Effector memory CD4-positive, alpha-beta T cell (primary cell): ENCODE results near the gene MFGE8.

Experiments used
- DNase-seq, 3 donors: peaks; one replicate each; pipeline ENCODE4 v3.0.0-alpha.2; 2020
- H3K27ac ChIP-seq: 2 replicates; pipeline ENCODE4 v1.7.0; 2013; ENCODE audit warnings: mild to moderate bottlenecking, low read length, moderate library complexity; ENCODE audit not compliant: insufficient read depth, poor library complexity, severe bottlenecking
- H3K27me3 ChIP-seq: replicated peaks from 2 replicates; pipeline ENCODE4 v1.7.0; 2013; ENCODE audit warnings: mild to moderate bottlenecking, low read length; ENCODE audit not compliant: insufficient read depth, control insufficient read depth, poor library complexity, severe bottlenecking
- H3K36me3 ChIP-seq: 2 replicates; pipeline ENCODE4 v1.7.0; 2013; ENCODE audit warnings: mild to moderate bottlenecking, low read length, moderate library complexity; ENCODE audit not compliant: control insufficient read depth, insufficient read depth
- H3K4me1 ChIP-seq: 2 replicates; pipeline ENCODE4 v1.7.0; 2013; ENCODE audit warnings: low read length, mild to moderate bottlenecking; ENCODE audit not compliant: control insufficient read depth, insufficient read depth, poor library complexity, severe bottlenecking
- H3K4me3 ChIP-seq: 2 replicates; pipeline ENCODE4 v1.7.0; 2013; ENCODE audit warnings: low read length, low read depth, mild to moderate bottlenecking; ENCODE audit not compliant: insufficient read depth, poor library complexity, severe bottlenecking
- H3K9me3 ChIP-seq: 2 replicates; pipeline ENCODE4 v1.7.0; 2013; ENCODE audit warnings: mild to moderate bottlenecking, low read length, moderate library complexity; ENCODE audit not compliant: control insufficient read depth

Gene MFGE8

GRCh38 chr15:88900982-88901418, 12.2 kb downstream of the MFGE8 start:
- Histone ChIP-seq H3K27me3 (no peaks in the 10 kb centered on the region), H3K4me3 (no peak overlapping the region), H3K4me1 (peaks cover 44% of the 10 kb centered on the region), H3K9me3 (no peaks in the 10 kb centered on the region), H3K27ac (no peak overlapping the region), H3K36me3 (no peaks in the 10 kb centered on the region)
- DNase-seq = no peak

- H3K36me3 ChIP-seq = no peaks in the 10 kb centered on the region
- DNase-seq = no peak
- H3K9me3 ChIP-seq = no peaks in the 10 kb centered on the region
- H3K27me3 ChIP-seq = no peaks in the 10 kb centered on the region
- H3K4me3 ChIP-seq = no peak overlapping the region
- H3K27ac ChIP-seq = no peak overlapping the region
- H3K4me1 ChIP-seq = peaks cover 49% of the 10 kb centered on the region
These were observed 12.7 kb downstream of the MFGE8 start for GRCh38 chr15:88900309-88900981.

GRCh38 chr15:88899251-88899650, 13.9 kb downstream of the MFGE8 start:
- DNase-seq = no peak
- Histone ChIP-seq H3K27ac (no peak overlapping the region), H3K4me1 (peaks cover 44% of the 10 kb centered on the region), H3K9me3 (no peaks in the 10 kb centered on the region), H3K27me3 (no peaks in the 10 kb centered on the region), H3K4me3 (no peak overlapping the region), H3K36me3 (no peaks in the 10 kb centered on the region)

- Histone ChIP-seq H3K4me1 (peaks cover 39% of the 10 kb centered on the region), H3K4me3 (no peak overlapping the region), H3K27ac (no peak overlapping the region), H3K9me3 (no peaks in the 10 kb centered on the region), H3K36me3 (no peaks in the 10 kb centered on the region), H3K27me3 (no peaks in the 10 kb centered on the region)
- DNase-seq = no peak
These were observed 14.4 kb downstream of the MFGE8 start for GRCh38 chr15:88898736-88899135.

- H3K36me3 ChIP-seq = peaks cover 3% of the 10 kb centered on the region
- H3K4me1 ChIP-seq = peaks cover 28% of the 10 kb centered on the region
- DNase-seq = peak in 2 of 3 donors; percentile 67 to 71
- peak overlapping the region; percentile 3 for H3K27ac ChIP-seq
- no peaks in the 10 kb centered on the region for H3K27me3 ChIP-seq
- no peak overlapping the region for H3K4me3 ChIP-seq
- H3K9me3 ChIP-seq = no peaks in the 10 kb centered on the region
These were observed 15.6 kb downstream of the MFGE8 start for GRCh38 chr15:88897456-88898194.

GRCh38 chr15:88897142-88897455, 16.1 kb downstream of the MFGE8 start:
- Histone ChIP-seq H3K4me3 (no peak overlapping the region), H3K27ac (peak overlapping the region; percentile 3)

GRCh38 chr15:88896333-88897033, 16.7 kb downstream of the MFGE8 start:
- no peak for DNase-seq
- peak overlapping the region; percentile 3 for H3K27ac ChIP-seq
- H3K4me1 ChIP-seq = peaks cover 26% of the 10 kb centered on the region
- H3K4me3 ChIP-seq = no peak overlapping the region
- peaks cover 8% of the 10 kb centered on the region for H3K36me3 ChIP-seq
- H3K27me3 ChIP-seq = no peaks in the 10 kb centered on the region
- H3K9me3 ChIP-seq = no peaks in the 10 kb centered on the region

More at GRCh38 chr15:88897142-88897455, 16.1 kb downstream of the MFGE8 start:
- DNase-seq = peak in 1 of 3 donors; percentile 48
- H3K36me3 ChIP-seq = peaks cover 4% of the 10 kb centered on the region
- H3K4me1 ChIP-seq = peaks cover 26% of the 10 kb centered on the region
- no peaks in the 10 kb centered on the region for H3K27me3 ChIP-seq
- no peaks in the 10 kb centered on the region for H3K9me3 ChIP-seq

- H3K36me3 ChIP-seq = peaks cover 10% of the 10 kb centered on the region
- H3K4me1 ChIP-seq = peaks cover 26% of the 10 kb centered on the region
- no peaks in the 10 kb centered on the region for H3K27me3 ChIP-seq
- H3K9me3 ChIP-seq = no peaks in the 10 kb centered on the region
- peak within 1 kb of the TSS; percentile 80 for H3K27ac ChIP-seq
- peak; percentile 24 to 39 (median 34) for DNase-seq
- peak within 1 kb of the TSS; percentile 96 for H3K4me3 ChIP-seq
These were observed 18.1 kb downstream of the MFGE8 start, which contains the start of gene HAPLN3 for GRCh38 chr15:88894819-88895767. Gene HAPLN3, minus strand, starts transcription at chr15:88895544. Its CDS starts 8,246 bp downstream, at chr15:88887298.

GRCh38 chr15:88894348-88894818, 18.8 kb downstream of the MFGE8 start:
- H3K4me3 ChIP-seq = peak overlapping the region; percentile 96
- peaks cover 26% of the 10 kb centered on the region for H3K4me1 ChIP-seq
- H3K27me3 ChIP-seq = no peaks in the 10 kb centered on the region
- peak overlapping the region; percentile 80 for H3K27ac ChIP-seq
- DNase-seq = peak; percentile 66 to 79 (median 75)
- no peaks in the 10 kb centered on the region for H3K9me3 ChIP-seq
- peaks cover 10% of the 10 kb centered on the region for H3K36me3 ChIP-seq
